ENCODE data around the gene APOL3. TPM values are rescaled to one million over a fixed set of nuclear protein-coding genes. Genes with fewer than 3 reads are reported as not detected.

APOL3 gene
- total RNA-seq, 3 donors from 2014 or later (not counting 1 experiment from before 2014, with no cell fraction given): 105 to 166 (median 111) TPM

- Mint-ChIP-seq H3K27me3 (ENCODE audit: low read depth in 2 of 2) (no peaks in the 10 kb centered on the region), H3K27ac (no peak overlapping the region), H3K9me3 (no peaks in the 10 kb centered on the region), H3K4me1 (peaks cover 0 to 5% of the 10 kb centered on the region in 2 donors), H3K36me3 (no peaks in the 10 kb centered on the region), H3K4me3 (no peak overlapping the region)
- Histone ChIP-seq H3K4me1 (ENCODE audit: control insufficient read depth, insufficient read depth, low read length) (peaks cover 6% of the 10 kb centered on the region), H3K27me3 (ENCODE audit: control insufficient read depth, insufficient read depth, low read length) (no peaks in the 10 kb centered on the region), H3K4me3 (ENCODE audit: low read length) (no peak overlapping the region), H3K9me3 (ENCODE audit: control insufficient read depth, insufficient read depth, low read length) (no peaks in the 10 kb centered on the region), H3K36me3 (ENCODE audit: control insufficient read depth, insufficient read depth, low read length) (no peaks in the 10 kb centered on the region), H3K27ac (ENCODE audit: low read length) (no peak overlapping the region)
- ATAC-seq: peak; percentile 92 to 100 (median 99)
- peak; percentile 84 to 92 for DNase-seq
- TF ChIP-seq, protein P1, sequence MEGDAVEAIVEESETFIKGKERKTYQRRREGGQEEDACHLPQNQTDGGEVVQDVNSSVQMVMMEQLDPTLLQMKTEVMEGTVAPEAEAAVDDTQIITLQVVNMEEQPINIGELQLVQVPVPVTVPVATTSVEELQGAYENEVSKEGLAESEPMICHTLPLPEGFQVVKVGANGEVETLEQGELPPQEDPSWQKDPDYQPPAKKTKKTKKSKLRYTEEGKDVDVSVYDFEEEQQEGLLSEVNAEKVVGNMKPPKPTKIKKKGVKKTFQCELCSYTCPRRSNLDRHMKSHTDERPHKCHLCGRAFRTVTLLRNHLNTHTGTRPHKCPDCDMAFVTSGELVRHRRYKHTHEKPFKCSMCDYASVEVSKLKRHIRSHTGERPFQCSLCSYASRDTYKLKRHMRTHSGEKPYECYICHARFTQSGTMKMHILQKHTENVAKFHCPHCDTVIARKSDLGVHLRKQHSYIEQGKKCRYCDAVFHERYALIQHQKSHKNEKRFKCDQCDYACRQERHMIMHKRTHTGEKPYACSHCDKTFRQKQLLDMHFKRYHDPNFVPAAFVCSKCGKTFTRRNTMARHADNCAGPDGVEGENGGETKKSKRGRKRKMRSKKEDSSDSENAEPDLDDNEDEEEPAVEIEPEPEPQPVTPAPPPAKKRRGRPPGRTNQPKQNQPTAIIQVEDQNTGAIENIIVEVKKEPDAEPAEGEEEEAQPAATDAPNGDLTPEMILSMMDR (IDR thresholded peaks at IDR 0.05): peak; percentile 90
- WGBS (ENCODE audit: insufficient coverage): 54% methylated on average over 22 of the region's 22 CpGs
- intact Hi-C loops (cut with micrococcal nuclease): loop anchor here (1.0 kb wide), 3 partner anchors 20 to 114 kb away; partner anchors contain the start of gene APOL3
Observed at GRCh38 chr22:36180038-36180880, 19.7 kb upstream of the APOL3 start.

DNA sequence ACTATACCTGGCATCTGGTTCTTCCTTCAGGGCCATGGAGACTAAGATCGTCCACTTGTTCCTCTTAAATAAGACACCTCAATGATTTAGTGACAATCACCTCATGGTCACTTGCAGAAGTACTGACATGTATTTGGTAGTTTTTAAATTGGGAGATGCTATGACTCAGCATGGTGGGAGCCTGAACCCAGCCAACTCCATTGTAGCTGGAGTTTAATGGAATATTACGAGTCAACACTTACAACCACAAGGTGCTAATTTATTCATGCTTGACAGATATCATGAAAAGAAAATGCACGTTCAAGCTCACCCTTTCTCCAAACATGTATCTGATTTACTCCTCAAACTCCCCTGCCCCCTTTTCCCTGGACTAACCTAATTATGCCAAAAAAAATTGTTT, 16.6 kb upstream of the APOL3 start:
- Mint-ChIP-seq H3K27me3 (ENCODE audit: low read depth in 2 of 2) (no peaks in the 10 kb centered on the region), H3K36me3 (no peaks in the 10 kb centered on the region), H3K9me3 (no peaks in the 10 kb centered on the region), H3K4me3 (no peak overlapping the region), H3K27ac (no peak overlapping the region), H3K4me1 (peaks cover 0 to 5% of the 10 kb centered on the region in 2 donors)
- no peaks in the 10 kb centered on the region for H3K36me3 ChIP-seq (ENCODE audit: control insufficient read depth, insufficient read depth, low read length)
- DNase-seq (no peak), ATAC-seq (no peak)
- 77% methylated on average over 3 of the region's 3 CpGs for WGBS (ENCODE audit: insufficient coverage)
- no peak overlapping the region for H3K4me3 ChIP-seq (ENCODE audit: low read length)
- peaks cover 6% of the 10 kb centered on the region for H3K4me1 ChIP-seq (ENCODE audit: control insufficient read depth, insufficient read depth, low read length)
- TF ChIP-seq, protein P1 (IDR thresholded peaks at IDR 0.05): no peak
- intact Hi-C loops (cut with micrococcal nuclease): no loop called here
- H3K9me3 ChIP-seq (ENCODE audit: control insufficient read depth, insufficient read depth, low read length): no peaks in the 10 kb centered on the region
- H3K27ac ChIP-seq (ENCODE audit: low read length): no peak overlapping the region
- H3K27me3 ChIP-seq (ENCODE audit: control insufficient read depth, insufficient read depth, low read length): no peaks in the 10 kb centered on the region

DNA sequence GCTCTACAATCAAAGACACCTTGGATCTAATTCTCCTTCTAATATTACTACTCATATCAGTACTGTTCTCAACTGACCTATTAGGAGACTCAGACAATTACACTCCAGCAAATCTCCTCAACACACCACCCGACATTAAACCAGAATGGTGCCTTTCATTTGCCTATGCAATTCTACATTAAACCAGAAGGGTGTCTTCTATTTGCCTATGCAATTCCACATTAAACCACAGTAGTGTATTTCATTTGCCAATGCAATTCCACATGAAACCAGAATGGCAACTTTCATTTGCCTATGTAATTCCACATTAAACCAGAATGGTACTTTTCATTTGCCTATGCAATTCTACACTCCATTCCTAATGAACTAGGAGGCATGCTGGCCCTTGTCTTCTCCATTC, 15.3 kb upstream of the APOL3 start:
- DNase-seq (no peak), ATAC-seq (no peak)
- Histone ChIP-seq H3K27ac (ENCODE audit: low read length) (no peak overlapping the region), H3K36me3 (ENCODE audit: control insufficient read depth, insufficient read depth, low read length) (no peaks in the 10 kb centered on the region), H3K4me1 (ENCODE audit: control insufficient read depth, insufficient read depth, low read length) (peaks cover 6% of the 10 kb centered on the region), H3K9me3 (ENCODE audit: control insufficient read depth, insufficient read depth, low read length) (no peaks in the 10 kb centered on the region), H3K27me3 (ENCODE audit: control insufficient read depth, insufficient read depth, low read length) (no peaks in the 10 kb centered on the region), H3K4me3 (ENCODE audit: low read length) (no peak overlapping the region)
- no peak overlapping the region for H3K27ac Mint-ChIP-seq
- no peaks in the 10 kb centered on the region for H3K9me3 Mint-ChIP-seq
- TF ChIP-seq, protein P1 (IDR thresholded peaks at IDR 0.05): no peak
- no peak overlapping the region for H3K4me3 Mint-ChIP-seq
- H3K4me1 Mint-ChIP-seq: peaks cover 0 to 5% of the 10 kb centered on the region in 2 donors
- intact Hi-C loops (cut with micrococcal nuclease): no loop called here
- H3K27me3 Mint-ChIP-seq (ENCODE audit: low read depth in 2 of 2): no peaks in the 10 kb centered on the region
- no peaks in the 10 kb centered on the region for H3K36me3 Mint-ChIP-seq
- 43% methylated on average over 1 of the region's 1 CpG for WGBS (ENCODE audit: insufficient coverage)
